ENCODE results near the gene EPG5.
"Not testable (repeated sequence)": the region's sequence is repeated elsewhere in the genome, so short reads cannot be mapped to it uniquely, and the experiment has no call there.

The EPG5 gene

DNA sequence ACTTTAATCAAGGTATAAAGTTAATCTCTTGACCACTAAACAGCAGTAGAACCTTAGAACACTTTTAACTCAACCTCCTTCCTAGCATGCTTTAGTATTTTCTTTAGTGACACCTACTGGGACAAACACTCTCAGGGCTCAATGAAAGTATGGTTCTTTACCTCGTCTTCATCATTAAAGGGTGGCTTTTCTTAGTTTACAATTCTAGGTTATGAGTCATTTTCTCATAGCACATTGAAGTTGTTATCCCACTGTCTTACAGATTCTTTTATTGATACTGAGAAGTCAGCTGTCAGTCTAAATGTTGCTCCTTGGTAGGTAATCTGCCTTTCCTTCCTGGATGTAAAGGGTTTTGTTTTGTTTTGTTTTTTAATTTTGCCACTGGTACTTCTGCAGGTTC, 103.7 kb downstream of the EPG5 start:
- DNase-seq (ENCODE audit: low spot score), result no peak

DNA sequence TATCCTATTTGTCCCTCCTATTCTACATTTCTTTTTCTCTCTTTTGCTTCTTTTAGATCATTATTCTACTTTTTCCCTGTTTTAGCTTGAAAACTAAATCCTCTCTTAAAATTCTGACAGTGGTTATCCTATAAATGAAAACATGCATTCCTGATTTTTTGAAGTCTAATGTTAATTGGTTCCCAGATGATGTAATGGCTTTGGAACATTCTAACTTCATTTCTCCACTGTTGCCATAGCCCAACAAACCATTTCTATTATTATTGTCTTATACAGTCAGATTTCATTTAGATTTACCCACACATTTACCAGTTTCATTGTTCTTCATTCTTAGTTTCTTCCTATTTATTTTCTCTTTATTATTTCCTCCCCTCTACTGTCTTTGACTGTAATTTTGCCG, 105.2 kb downstream of the EPG5 start:
- DNase-seq (ENCODE audit: low spot score), result no peak

DNA sequence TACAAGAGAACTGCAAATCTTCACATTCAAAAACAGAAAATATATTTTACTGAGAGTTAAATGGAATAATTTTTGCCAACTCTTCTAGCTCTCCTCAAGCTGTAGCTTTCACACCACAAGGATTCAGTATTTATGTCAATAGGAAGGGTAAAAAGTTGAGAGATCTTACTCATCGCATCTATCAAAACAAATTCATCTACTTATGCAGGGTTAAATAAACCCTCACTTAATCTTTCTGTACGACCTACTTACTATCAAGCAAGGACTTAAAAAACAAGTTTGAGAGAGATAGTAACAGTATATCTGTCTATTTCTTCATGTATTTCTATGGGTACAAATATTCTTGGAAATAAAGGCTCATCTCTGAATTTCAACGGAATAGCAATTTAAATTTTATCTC, 106.2 kb downstream of the EPG5 start:
- DNase-seq (ENCODE audit: low spot score), result no peak

DNA sequence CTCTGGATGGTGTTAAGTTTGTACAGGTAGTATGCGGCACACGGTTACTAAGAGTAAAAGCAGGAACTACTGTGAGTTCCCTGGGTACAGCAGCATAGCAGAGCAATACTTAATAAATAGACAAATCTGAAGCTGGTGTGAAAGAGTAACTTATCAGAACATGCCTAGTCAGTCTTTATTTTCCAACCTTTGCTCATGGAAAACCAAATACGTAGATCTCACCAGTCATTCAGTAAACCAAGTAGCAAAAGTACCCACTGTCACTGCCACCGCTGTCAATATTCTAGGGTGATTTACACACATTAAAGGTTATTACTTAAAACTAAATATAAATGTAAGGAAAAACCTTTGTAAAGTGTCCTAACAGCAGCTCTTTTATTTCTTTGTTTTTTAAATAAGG, 106.6 kb downstream of the EPG5 start:
- no peak for DNase-seq (ENCODE audit: low spot score)

DNA sequence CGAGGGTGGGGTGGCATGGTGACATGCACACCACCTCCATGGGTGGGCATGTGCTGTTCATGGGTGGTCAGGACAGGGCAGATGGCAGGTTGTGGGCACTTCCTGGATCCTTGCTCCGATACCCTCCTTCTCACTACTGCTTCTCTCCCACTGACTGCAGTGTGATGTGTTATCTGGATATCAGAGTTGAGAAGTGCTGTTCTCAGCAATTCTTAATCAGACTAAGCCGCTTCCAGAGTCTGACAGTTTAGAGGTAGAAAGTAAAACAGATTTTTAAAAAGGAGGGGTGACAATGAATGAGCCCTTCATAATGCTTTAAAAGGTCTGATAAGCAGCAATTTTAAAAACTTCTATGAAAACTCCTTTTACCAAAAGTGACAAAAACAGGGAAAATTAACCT, 107.8 kb downstream of the EPG5 start:
- DNase-seq (ENCODE audit: low spot score), result no peak

DNA sequence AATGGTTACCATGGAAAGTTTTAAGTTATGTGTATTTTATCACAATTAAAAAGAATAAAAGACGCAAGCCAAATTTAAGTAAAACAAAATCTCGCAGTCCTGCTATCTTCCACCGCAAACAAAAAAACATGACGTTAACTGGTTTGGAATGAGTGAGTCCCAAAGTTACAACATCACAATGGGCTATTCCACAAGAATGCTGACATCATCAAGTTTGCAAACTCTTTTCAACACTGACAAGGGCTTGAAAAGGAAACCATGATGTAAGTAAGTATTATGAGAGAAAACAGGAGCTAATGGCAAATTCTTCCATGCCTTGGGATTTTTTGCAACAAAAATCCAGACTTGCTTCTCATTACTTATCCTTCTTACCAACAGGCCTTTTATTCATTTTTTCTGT, 110.6 kb downstream of the EPG5 start:
- DNase-seq (ENCODE audit: low spot score), result no peak

DNA sequence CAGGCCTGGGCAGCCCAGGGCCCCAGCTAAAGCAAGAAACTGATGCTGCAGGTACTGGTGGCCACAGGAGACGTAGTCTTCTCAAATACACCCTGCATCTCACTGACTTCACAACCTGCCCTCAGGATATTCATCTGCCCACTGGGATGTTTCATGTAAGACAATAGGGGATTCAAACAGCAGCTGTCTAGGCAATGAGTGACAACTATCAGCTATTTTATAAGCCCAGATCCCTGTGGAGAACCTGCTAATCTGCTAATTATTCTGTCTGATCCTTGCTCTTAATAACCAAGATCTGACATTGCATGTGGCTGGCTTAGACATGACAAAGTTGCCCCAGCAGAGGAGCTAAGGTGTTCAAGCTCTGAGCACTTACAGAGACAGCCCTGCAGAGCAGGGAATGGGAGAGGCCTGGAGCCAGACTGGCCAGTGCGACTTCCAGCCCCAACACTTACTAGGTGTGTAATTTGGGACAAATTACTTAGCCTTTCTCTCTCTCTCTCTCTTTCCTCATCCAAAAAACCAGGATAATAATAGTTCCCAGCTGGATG, 113.0 kb downstream of the EPG5 start:
- DNase-seq (ENCODE audit: low spot score), result no peak

DNA sequence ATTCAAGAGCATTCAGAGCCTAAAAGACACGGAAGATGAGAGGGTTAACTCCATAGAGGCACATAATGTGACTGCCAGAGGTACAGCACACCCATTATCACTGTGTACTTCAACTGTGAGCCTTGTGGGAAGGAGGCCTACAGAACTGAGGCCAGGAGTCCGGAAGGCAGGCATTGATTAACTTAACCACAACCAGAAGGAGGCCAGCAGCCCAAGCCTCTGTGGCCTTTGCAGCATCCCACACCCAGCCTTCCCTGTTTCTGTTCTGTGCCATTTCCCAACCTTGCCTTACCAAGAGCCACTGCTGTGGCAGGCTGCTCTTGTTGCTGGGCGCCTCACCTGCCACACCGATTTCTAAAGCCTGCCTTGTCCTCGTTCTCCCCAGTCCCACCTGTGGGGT, 114.5 kb downstream of the EPG5 start:
- no peak for DNase-seq (ENCODE audit: low spot score)

DNA sequence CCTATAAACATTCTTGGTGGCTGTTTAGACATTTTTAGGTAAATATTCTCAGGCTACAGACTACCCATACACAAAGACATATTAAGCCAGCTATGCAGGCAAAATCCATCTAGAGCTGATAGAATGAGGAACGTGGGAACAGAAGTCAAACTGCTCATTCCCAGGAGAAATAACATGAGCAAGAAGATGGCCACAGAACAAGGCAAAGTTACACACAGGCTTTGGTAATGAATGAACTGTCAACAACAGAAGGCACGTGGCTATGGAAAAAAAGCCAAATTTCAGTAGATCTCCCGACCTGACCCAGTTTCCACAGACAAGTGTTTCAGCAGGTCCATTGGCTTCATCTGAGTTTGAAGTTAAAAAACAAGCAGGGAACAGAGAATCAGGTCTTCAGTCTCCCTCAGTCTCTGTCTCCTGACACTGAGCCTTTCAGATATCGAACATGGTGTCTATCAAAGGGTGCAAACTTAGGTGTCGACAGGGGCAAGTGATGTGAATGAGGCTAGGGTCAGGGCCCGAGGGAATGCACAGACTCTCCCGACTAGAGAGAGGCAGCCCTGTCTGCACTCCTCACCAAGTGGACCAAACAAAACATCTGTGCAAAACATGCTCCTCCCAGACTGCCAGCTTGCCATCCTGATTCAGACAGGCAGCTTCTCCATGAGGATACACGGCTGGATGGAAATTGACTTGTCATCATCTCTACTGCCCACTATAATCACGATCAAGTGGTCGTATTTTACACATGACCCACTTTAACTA, 115.8 kb downstream of the EPG5 start:
- DNase-seq (ENCODE audit: low spot score), result no peak

DNA sequence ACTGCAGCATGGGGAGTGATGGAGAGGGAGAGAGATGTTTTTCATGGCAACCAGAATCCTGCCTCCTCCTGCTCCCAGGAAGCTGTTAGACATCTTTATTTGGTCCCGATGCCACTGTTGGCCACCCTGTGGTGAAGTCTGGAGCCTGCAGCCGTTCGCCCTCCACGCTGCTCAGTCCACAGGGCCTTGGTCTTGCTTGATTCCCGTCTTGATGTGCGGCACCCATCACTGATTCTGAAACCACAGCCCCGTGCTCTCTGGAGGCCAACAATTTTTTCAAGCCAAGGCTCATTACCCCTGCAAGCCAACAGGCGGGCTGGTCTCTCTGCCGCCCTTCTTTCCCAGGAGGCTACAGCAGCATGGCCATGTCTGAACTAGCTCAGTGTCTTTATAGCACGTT, 117.1 kb downstream of the EPG5 start:
- no peak for DNase-seq (ENCODE audit: low spot score)

DNA sequence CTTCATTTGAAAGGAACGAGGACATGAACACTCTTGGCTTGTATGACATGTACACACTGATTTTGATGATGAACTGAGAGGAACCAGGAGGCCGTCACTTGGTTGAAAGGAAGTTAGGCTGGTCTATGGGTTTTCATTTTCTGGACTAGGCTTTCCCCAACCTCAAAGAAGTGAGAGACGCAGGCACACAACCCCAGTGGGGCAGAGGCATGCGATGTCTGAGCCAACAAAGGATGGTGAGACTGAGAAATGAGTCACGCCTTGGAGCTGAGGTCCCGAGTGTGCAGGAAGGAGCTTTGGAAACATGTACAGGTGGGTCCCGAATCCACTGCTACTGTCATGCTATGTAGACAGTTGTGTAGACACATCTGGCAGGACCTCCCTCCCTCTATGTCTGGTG, 117.6 kb downstream of the EPG5 start:
- no peak for DNase-seq (ENCODE audit: low spot score)

DNA sequence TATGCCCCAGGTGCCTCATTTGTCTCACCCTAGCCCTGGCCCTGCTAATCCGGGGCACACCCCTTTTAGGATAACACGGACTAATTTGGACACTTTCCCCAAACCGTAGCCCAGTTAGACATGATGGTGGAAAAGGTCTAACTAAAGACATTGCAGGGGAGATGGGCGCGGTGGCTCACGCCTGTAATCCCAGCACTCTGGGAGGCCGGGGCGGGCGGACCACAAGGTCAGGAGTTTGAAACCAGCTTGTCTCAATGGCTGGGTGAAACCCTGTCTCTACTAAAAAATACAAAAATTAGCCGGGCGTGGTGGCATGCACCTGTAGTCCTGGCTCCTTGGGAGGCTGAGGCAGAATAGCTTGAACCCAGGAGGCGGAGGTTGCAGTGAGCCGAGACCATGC, 118.5 kb downstream of the EPG5 start:
- not testable (repeated sequence) for DNase-seq (ENCODE audit: low spot score)

DNA sequence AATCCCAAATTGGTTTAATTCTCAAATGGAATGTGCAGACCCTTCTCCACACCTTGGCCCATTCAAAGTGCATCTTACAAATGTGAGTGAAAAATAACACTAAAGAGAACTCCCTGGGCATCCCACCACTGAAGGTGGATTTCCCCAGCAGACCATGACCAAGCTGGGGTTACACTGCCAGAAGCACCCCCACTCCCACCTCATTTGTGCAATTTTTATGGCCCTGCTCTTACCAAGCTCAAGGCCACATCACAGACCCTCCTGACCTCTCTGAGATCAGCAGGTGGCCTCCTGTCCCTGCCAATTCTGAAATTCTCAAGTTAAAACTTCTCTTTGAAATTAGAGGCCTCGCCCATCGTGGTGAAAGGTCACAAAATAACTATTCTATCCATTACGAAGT, 120.0 kb downstream of the EPG5 start:
- DNase-seq (ENCODE audit: low spot score), result peak; percentile 33

DNA sequence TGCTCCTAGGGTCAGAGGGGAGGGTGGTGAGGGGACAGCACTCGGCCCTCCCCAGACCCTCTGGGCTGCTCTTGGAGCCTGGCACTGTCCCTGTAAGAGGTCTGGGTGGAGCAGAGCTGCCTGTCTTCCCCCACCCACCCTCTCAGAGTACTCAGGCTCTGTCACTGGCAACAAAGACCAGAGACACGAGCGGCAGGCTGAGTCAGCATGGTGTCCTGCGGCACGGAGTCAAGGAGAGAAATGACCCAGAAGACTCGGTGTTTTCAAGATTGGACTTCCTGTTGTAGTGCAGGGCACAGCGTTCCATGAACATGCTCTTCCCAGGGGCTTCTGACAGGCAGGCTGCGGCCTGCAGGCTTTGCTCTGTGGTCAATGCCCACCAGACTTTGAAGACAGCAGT, 121.7 kb downstream of the EPG5 start:
- no peak for DNase-seq (ENCODE audit: low spot score)

DNA sequence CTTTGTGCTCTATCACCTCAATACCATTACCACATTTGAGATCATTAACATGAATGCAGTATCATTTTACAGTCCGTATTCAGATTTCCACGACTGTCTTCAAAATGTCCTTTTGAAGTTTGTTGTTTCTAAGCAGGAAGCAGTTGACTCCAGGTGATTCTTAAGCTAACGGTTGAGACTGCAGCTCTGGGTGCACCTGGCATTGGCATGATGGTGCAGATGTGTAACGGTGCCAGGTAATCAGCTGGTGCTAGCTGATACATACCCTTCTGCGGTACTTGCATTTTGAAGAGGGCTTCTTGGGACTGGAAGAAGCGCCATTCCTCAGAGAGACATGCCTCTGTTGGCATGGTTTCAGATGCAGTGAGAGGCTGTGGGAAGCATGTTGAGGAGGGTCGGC, 122.2 kb downstream of the EPG5 start:
- no peak for DNase-seq (ENCODE audit: low spot score)

DNA sequence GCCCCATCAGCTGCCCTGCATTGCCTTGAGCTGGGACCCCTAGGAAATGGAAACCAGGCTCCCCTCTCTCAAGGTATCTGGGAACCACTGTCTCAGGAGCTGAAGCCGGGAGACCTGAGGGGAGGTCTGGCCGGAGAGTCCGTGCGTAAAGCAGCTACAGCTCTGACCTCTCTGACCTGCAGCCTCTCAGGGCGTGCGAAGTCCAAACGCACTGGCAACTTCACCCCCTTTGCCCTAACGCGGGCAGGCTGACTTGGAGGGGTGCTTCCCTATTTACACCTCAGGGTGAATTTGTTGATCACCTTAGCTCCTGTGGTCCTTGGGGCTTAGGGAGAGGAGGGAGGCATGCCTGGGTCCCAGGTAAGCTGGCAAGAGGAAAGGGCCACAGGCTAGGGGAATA, 124.1 kb downstream of the EPG5 start:
- DNase-seq (ENCODE audit: low spot score), result no peak

DNA sequence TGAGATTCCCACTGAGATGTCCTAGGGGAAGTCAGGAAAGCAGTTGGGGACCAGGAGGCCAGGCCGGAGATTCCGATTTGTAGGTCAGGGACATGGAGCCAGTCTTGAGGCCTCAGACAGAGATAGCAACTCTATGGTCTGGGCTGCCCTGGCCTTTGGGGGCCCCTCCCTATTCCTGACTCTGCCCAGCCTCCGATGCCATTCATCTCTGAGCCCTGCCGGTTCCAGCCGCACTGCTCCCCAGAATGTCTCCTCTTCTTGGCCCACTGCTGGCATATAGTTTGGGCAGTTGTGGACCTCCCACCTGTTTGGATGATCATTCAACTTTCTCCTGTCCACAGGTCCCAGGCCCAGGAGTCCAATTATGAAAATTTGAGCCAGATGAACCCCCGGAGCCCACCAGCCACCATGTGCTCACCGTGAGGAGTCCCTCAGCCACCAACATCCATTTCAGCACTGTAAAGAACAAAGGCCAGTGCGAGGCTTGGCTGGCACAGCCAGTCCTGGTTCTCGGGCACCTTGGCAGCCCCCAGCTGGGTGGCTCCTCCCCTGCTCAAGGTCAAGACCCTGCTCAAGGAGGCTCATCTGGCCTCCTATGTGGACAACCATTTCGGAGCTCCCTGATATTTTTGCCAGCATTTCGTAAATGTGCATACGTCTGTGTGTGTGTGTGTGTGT, 125.2 kb downstream of the EPG5 start:
- DNase-seq (ENCODE audit: low spot score), result no peak

DNA sequence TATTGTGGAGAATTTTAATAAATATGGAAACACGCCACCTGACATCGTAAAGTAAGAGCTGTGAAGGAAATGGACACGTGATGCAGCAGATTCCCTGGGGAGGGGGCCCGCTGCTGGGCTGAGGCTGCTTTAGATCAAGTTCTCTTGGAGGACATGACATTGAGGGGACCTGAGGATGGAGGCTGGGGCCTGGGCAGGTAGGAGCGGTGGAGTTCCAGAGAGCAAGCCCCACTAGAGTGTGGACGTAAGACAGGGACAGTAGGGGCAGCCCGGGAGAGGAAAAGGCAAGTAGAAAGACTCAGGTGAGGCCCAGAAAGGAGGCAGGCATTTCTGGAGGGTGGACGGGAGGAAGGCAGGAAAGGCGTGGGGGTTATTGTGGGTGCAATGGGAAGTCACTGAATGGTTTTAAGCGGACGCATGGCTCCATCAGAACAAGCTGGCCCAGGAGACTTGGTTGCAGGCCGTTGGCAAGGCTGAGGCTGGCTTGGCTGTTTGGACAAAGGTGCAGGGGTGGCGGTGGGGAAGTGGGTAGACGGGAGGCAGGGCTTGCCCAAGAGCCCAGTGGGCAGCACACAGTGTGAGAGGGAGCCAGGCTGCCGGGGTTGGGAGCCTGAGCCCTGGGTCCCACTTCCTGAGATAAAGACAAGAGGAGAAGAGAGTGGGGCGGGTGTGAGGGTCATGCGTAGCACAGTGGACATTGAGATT, 125.9 kb downstream of the EPG5 start:
- DNase-seq (ENCODE audit: low spot score), result no peak

DNA sequence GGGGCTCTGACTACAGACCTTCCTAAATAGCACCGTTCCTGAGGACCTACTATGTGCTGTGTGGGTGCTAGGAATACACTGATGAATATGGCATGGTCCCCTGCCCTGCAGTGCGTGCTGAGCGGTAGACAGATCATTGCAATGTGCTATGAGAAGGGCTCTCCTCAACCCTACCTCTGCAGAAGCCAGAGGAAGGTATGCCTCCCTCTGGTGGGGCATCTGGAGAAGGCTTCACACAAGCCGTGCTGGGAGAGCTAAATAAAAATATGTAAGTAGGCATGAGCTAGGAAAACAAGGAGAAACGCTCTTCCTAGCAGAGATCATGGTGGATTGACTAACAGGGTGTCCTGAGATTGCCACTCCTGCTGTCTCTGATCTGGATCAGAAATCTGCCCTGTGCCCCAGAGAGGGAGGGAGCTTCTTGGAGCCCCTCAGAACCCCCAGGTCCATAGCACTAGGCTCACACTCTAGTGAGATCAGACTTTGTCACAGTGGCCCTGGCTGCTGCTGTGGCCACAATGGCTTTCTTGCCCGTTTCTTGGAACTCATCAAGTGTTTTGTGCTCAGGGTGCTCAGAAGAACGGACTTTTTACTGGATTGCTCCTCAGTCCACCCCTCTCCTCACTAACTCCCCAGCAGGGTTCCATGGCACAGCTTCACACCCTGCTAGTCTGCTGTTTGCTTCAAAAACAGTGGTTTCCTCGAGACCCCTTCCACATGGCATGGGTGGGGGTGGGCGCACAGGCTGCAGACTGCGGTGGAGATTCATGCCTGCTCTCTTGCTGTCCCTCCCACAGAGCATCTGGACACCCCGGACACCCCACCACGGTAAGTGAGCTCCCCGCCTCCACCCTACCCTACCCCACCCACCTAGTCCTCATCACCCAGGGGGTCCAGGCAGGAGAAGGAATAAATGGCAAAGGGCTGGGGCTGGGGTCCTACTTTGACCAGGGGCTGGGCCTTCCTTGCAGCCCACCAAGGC, 127.4 kb downstream of the EPG5 start:
- DNase-seq (ENCODE audit: low spot score), result no peak

DNA sequence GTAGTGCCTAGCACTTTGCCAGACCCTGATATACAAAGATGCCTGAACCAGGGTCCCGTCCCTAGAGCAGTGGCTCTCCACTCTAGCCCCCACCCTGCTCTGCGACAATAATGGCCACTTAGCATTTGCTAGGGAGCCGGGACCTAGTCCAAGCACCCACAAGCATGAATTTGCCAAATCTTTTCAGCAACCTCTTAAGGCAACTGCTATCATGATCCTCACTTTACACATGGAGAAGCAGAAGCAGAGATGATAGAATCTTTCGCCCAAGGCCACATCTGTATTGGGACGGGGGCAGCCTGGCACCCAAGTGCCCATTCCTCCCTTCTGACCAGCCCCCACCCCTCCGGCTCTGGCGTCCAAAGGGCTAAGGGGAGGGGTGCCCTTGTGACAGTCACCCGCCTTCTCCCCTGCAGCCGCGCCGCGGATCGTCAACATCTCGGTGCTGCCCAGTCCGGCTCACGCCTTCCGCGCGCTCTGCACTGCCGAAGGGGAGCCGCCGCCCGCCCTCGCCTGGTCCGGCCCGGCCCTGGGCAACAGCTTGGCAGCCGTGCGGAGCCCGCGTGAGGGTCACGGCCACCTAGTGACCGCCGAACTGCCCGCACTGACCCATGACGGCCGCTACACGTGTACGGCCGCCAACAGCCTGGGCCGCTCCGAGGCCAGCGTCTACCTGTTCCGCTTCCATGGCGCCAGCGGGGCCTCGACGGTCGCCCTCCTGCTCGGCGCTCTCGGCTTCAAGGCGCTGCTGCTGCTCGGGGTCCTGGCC, 128.6 kb downstream of the EPG5 start:
- DNase-seq (ENCODE audit: low spot score), result no peak
